Anterior cingulate cortex (tissue), 58 donors: ENCODE data around the gene HMG20B.
"Not testable (repeated sequence)": the region's sequence is repeated elsewhere in the genome, so short reads cannot be mapped to it uniquely, and the experiment has no call there.

Experiments used
- DNase-seq, 58 donors: peaks; one replicate each; lab custom pipeline; 2025; lab: John Stamatoyannopoulos, UW

The HMG20B gene

DNA sequence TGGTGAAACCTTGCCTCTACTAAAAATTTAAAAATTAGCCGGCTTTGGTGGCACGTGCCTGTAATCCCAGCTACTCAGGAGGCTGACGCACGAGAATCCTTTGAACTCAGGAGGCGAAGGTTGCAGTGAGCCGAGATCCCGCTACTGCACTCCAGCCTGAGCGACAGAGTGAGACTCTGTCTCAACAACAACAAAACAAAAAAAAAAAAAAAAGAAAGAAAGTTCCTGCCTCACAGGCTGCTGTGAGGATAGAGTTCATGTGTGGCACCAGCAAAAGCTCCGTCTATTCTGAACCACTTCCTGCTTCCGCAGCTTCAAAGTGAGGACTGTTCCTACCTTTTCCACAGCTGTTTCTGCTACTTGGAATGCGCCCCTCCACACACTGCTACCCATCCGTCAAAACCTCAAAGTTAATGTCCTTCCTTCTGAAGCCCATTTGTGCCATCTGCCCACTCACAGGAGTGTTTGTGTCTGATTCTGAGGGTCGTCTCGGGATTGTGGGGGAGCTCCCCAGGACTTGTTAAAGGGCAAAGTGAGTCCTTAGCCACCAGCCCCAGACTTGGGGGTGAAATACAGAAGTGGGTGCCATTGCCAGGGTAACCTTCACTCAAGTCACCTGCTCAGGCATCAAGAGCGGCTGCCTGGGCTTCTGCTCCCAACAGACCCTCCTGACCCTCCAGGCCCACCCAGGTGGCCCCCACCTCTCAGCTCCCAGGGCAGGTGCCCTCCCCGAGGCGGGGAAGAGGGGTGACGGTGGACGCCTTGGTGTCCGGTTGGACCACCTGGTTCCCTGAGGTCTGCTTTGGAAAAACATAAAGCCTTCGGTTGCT, 18.3 kb upstream of the HMG20B start:
- no peak for DNase-seq

DNA sequence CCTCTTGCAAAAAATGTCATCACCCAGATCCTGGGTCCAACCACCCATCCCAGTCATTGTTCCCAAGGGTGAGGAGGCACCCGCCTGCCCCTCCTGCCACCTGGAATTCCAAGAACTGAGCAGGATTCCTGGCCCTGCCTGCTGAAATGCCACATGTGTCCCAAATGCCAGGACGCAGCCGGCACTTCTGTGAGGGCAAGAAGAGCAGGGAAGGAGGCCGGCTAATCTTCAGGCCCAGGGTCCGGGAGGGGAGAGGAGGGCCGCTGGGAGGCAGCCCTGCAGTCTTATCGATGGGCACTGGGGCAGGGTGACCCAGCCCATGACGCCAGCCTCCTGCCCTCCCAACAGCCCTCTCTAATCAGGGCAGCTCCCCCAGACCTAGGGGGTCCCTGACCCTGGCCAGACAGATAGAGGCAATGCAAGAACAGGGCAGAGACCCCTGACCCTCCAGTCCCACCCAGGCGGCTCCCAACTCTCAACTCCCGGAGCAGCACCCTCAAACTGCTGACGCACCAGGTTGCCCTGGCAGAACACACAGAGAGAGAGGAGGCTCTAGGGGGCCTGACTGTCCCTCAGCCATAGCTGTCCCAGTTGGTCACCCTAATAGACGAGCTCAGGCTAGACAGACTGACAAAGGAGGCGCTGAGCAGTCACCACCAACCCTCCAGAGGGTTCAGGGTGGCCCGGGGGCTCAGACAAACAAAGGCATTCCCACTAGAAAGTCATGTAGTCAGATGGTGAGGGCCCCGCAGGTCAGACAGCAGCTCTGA, 16.9 kb upstream of the HMG20B start:
- no peak for DNase-seq

- peak in 1 of 58 donors; percentile 12 for DNase-seq
Observed at GRCh38 chr19:3556423-3556977, 16.2 kb upstream of the HMG20B start.

- peak in 1 of 58 donors; percentile 33 for DNase-seq
Observed at GRCh38 chr19:3556978-3557460, 15.7 kb upstream of the HMG20B start.

- DNase-seq: peak in 57 of 58 donors; percentile 49 to 95 (median 88)
Observed at GRCh38 chr19:3557461-3558248, 15.1 kb upstream of the HMG20B start, which contains the start of gene MFSD12. TSS of gene MFSD12 (minus strand) at chr19:3557586. CDS start at chr19:3557403, 183 bp downstream.

DNA sequence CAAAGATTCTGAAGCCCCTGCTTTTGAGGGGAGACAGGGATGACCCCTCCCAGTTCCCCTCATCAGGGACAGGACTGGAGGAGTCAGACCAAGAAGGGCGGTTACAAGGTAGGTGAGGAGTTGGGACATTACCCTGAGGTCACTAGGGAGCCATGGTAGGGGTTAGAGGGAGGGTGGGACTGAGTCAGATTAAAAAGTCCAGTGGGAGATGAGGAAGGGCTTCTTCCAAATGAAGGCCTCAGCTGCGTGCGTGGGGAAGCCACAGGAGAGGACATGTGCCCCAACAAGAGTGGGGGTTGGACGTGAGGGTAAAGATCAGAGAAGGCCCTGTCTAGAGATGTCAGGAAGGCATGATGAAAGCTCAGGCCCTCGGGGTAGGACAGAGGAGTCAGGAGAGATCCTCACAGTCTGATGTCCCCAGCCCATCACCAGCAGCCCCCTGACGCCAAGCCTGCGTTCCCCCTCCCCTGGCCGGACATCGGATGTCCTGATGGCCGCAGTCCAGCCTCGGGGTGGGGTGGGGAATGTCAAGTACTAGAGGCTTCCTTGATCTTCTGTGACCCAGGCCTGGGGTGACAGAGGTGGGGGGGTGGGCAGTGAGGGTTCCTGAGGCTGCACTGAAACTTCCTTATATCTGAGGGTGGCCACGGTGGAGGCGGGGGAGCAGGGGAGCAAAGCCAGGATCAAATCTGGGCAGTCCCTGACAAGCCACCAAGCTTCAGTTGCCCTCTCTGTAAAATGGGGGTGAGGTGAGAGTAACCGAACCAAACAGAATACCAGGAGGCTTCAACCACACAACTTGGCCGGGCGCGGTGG, 8.8 kb upstream of the HMG20B start:
- DNase-seq: no peak

DNA sequence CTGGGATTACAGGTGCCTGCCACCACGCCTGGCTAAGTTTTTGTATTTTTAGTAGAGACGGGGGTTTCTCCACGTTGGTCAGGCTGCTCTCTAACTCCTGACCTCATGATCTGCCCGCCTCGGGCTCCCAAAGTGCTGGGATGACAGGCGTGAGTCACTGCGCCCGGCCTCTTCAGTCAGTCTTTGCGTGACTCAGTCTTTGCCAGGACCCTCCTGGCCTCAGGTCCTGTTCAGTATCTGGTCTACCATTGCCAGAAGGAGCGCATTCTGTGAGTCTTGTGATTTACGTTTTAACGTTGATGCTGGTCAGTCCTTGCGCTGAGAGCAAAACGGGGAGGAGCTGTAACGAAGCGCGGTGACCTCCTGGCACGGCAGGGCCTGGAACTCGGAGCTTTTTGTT, 7.6 kb upstream of the HMG20B start:
- DNase-seq: no peak

DNA sequence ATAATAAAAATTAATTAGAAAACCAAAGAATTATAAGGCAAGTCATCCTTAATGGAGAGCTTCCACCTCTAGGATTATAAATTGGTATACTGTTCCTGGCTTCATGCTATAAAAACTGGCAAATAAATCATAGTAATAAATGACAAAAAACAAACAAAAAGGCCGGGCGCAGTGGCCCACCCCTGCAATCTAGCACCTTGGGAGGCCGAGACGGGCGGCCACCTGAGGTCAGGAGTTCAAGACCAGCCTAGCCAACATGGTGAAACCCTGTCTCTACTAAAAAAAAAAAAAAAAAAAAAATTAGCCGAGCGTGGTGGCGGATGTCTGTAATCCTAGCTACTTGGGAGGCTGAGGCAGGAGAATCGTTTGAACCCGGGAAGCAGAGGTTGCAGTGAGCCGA, 2.7 kb upstream of the HMG20B start:
- not testable (repeated sequence) for DNase-seq

- peak in 33 of 58 donors; percentile 12 to 82 (median 49) for DNase-seq
Observed at GRCh38 chr19:3570606-3571011, 2.1 kb upstream of the HMG20B start.

- DNase-seq: peak; percentile 86 to 100 (median 99)
Observed at GRCh38 chr19:3572132-3572854, 451 bp upstream of the HMG20B start.

DNA sequence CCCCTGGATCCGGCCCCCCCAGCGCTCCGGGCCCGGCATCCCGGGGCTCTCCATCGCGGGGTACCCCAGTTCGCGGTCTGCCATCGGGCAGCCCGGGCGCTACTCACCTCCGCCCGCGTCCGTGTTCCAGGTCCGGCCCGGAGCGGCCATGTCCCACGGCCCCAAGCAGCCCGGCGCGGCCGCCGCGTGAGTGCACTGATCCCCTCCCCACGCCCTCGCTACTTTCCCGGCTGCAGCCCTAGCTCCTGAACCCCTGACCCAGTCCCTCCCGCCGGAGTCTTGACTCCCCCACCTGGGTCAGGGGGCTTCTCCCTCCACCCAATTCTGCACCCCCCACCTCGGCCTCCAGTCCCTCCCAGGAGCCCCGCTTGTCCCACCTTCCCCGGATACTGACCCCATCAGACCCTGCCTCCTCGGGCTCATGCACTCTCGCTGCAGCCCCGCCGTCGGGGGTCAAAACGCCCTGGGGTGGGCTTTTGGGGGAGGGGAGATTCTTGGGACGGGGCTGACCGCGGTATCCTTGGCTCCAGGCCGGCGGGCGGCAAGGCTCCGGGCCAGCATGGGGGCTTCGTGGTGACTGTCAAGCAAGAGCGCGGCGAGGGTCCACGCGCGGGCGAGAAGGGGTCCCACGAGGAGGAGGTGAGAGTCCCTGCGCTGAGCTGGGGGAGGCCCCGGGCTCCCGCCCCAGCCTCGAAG, 566 bp downstream of the HMG20B start:
- DNase-seq: no peak

- peak in 49 of 58 donors; percentile 7 to 89 (median 56) for DNase-seq
Observed at GRCh38 chr19:3573858-3574637, 1.3 kb downstream of the HMG20B start.

DNA sequence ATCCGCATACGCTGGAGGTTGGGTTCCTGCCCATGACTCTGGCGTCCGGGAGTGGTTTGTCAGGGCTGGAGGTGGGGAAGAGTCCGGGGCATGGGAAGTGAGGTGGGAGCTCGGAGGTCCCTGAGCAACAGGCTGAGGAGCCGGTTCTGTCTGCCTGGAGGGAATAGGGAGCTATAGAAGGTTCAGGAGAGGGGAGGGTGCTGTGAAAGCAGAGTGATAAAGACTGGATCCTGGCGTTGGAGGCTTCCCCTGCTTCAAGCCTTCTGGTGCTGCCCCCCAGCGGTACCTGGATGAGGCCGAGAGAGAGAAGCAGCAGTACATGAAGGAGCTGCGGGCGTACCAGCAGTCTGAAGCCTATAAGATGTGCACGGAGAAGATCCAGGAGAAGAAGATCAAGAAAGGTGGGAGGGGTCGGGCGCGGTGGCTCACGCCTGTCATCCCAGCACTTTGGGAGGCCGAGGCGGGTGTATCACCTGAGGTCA, 2.6 kb downstream of the HMG20B start:
- DNase-seq: peak in 16 of 58 donors; percentile 7 to 38 (median 24)

DNA sequence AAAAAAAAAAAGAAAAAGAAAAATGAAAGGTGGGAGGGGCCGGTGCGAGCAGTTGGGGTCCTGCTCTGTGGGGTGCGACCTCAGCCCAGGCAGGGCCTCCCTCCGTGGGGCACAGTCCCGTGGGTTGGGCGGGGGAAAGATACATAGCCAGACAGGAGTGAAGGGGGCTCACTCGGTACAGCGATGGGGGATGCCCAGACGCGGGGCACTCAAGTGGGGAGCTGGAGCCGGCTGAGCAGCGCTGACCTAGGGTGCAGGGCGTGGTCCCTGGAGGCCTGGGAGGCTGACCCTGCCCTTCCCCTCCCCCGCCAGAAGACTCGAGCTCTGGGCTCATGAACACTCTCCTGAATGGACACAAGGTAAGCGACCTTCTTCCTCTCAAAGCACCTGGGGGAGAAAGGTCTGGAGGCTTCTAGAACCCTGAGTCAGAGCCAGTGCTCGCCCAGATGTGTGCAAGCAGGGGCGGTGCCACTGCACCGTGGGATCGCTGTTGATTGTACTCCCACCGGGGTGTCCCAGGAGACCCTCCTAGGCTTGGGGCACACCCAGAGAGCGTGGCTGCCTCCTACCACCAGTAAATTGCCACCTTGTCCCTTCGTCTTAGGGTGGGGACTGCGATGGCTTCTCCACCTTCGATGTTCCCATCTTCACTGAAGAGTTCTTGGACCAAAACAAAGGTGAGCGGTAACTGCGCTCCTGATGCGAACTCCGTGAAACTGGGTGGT, 3.4 kb downstream of the HMG20B start:
- no peak for DNase-seq

DNA sequence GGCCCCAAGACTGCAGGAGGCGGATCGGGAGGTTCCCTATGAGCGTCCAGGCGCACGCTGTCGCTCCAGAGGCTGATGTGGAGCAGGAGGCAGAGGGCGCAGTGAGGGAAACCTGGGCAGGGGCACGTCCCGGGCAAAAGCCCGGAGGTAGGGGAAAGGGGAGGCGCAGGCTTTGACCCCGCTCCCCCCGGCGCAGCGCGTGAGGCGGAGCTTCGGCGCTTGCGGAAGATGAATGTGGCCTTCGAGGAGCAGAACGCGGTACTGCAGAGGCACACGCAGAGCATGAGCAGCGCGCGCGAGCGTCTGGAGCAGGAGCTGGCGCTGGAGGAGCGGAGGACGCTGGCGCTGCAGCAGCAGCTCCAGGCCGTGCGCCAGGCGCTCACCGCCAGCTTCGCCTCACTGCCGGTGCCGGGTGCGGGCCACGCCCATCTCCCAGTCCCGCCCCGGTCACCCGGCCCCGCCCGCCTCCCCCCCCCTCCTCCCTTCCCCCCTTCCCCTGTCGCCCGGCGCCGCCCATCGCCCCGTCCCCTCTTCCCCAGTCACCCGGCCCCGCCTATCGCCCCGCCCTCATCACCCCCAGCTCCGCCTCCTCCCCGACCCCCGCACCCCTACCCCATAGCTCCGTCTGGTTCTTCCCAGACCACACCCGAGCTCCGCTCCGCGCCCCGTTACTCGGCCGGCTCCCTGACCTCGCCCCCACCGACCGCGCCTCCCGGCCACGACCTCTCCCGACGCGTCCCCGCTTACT, 4.1 kb downstream of the HMG20B start:
- DNase-seq: peak in 50 of 58 donors; percentile 6 to 84 (median 44)
